ENCODE measurements around the gene STAG1.
"Not testable (repeated sequence)": the region's sequence is repeated elsewhere in the genome, so short reads cannot be mapped to it uniquely, and the experiment has no call there.

STAG1 gene

GRCh38 chr3:136752172-136752421 is at the start of gene STAG1:
Gene STAG1, minus strand, starts transcription at chr3:136752378. Its CDS starts 121,480 bp downstream, at chr3:136630898.
- Mint-ChIP-seq H3K27me3 (ENCODE audit: low read depth) (no peaks in the 10 kb centered on the region), H3K36me3 (ENCODE audit: low read depth) (no peaks in the 10 kb centered on the region), H3K4me1 (peaks cover 47% of the 10 kb centered on the region), H3K9me3 (no peaks in the 10 kb centered on the region), H3K27ac (peak within 1 kb of the TSS; percentile 97 to 99 (median 99)), H3K4me3 (peak within 1 kb of the TSS; percentile 88 to 99 (median 97))
- peak; percentile 96 to 99 (median 97) for TF ChIP-seq CTCF (IDR thresholded peaks at IDR 0.05; ENCODE audit: unreplicated experiment in 3 of 3)

- not testable (repeated sequence) for H3K27me3 Mint-ChIP-seq (ENCODE audit: low read depth); H3K27ac Mint-ChIP-seq; H3K36me3 Mint-ChIP-seq (ENCODE audit: low read depth); H3K4me3 Mint-ChIP-seq; H3K4me1 Mint-ChIP-seq; H3K9me3 Mint-ChIP-seq
These were observed 49.0 kb upstream of the STAG1 start for GRCh38 chr3:136801146-136801545.

GRCh38 chr3:136792556-136793330 is 40.6 kb upstream of the STAG1 start:
- Mint-ChIP-seq H3K4me3 (no peak overlapping the region), H3K9me3 (no peaks in the 10 kb centered on the region), H3K27ac (no peak overlapping the region), H3K4me1 (peaks cover 15% of the 10 kb centered on the region), H3K36me3 (ENCODE audit: low read depth) (no peaks in the 10 kb centered on the region), H3K27me3 (ENCODE audit: low read depth) (peaks cover 7% of the 10 kb centered on the region)
- TF ChIP-seq CTCF (IDR thresholded peaks at IDR 0.05; ENCODE audit: unreplicated experiment in 3 of 3) = no peak

- H3K4me3 Mint-ChIP-seq = no peak overlapping the region
- peaks cover 7% of the 10 kb centered on the region for H3K27me3 Mint-ChIP-seq (ENCODE audit: low read depth)
- no peaks in the 10 kb centered on the region for H3K36me3 Mint-ChIP-seq (ENCODE audit: low read depth)
- no peak overlapping the region for H3K27ac Mint-ChIP-seq
- peaks cover 32% of the 10 kb centered on the region for H3K4me1 Mint-ChIP-seq
- no peaks in the 10 kb centered on the region for H3K9me3 Mint-ChIP-seq
- TF ChIP-seq CTCF (IDR thresholded peaks at IDR 0.05; ENCODE audit: unreplicated experiment in 3 of 3) = no peak
These were observed 38.6 kb upstream of the STAG1 start for GRCh38 chr3:136790786-136791185.

GRCh38 chr3:136789976-136790375 is 37.8 kb upstream of the STAG1 start:
- no peaks in the 10 kb centered on the region for H3K9me3 Mint-ChIP-seq
- no peak overlapping the region for H3K4me3 Mint-ChIP-seq
- peak overlapping the region in 2 of 3 experiments; percentile 20 to 34 for H3K27ac Mint-ChIP-seq
- TF ChIP-seq CTCF (IDR thresholded peaks at IDR 0.05; ENCODE audit: unreplicated experiment in 3 of 3) = no peak
- H3K36me3 Mint-ChIP-seq (ENCODE audit: low read depth) = no peaks in the 10 kb centered on the region
- peaks cover 7% of the 10 kb centered on the region for H3K27me3 Mint-ChIP-seq (ENCODE audit: low read depth)
- H3K4me1 Mint-ChIP-seq = peaks cover 36% of the 10 kb centered on the region

- Mint-ChIP-seq H3K27ac (no peak overlapping the region), H3K27me3 (ENCODE audit: low read depth) (peaks cover 7% of the 10 kb centered on the region), H3K9me3 (peaks cover 2% of the 10 kb centered on the region), H3K4me1 (peaks cover 47% of the 10 kb centered on the region), H3K36me3 (ENCODE audit: low read depth) (no peaks in the 10 kb centered on the region), H3K4me3 (no peak overlapping the region)
- no peak for TF ChIP-seq CTCF (IDR thresholded peaks at IDR 0.05; ENCODE audit: unreplicated experiment in 3 of 3)
These were observed 36.0 kb upstream of the STAG1 start for GRCh38 chr3:136788154-136788553.
